ENCODE results near the gene CBLB.
"Not testable (repeated sequence)": the region's sequence is repeated elsewhere in the genome, so short reads cannot be mapped to it uniquely, and the experiment has no call there.

The CBLB gene

GRCh38 chr3:105745046-105745445, 123.8 kb downstream of the CBLB start:
- no peak for FAIRE-seq

DNA sequence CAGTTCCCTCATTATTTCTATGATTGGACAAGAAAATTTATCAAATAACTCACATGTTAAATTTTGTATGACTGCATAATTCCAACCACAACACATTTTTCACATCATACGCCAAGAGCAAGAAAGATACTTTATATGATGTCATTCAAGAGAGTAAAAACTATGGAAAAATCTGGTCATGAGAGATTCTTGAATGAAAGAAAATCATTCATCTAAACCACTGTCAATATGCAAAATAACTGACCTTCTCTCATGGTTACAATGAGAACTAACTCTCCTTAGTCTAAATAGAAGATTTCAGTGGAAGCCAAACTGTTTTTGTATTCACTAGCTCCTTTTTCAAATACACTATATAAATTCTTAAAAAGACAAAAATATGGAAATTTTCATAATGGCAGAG, 124.6 kb downstream of the CBLB start:
- DNase-seq (ENCODE audit: insufficient read length, low spot score) (no peak), FAIRE-seq (no peak)
- TF ChIP-seq POLR2A (IDR thresholded peaks at IDR 0.05; ENCODE audit: low read depth, low read length) = no peak

More at GRCh38 chr3:105745046-105745445, 123.8 kb downstream of the CBLB start:
- no peak for TF ChIP-seq POLR2A (IDR thresholded peaks at IDR 0.05; ENCODE audit: low read depth, low read length)
- DNase-seq (ENCODE audit: insufficient read length, low spot score) = no peak

DNA sequence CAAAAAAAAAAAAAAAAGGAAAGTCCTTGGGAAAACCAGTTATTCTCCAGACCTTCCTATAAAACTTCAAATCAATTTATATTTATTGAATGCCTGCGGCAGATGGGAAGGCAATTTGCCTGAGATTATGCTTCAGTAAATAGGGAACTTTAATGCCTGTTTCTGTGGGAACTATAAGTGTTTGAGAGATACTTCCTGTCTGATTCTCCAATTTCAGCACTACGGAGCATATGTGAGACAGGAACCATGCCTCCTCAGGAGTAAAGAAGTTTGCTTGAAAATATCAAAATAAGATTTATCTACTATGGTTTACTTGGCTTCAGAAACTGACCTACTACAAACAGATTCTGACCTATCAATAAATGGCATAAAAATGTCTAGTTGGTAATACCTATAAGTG, 135.5 kb downstream of the CBLB start:
- TF ChIP-seq POLR2A (IDR thresholded peaks at IDR 0.05; ENCODE audit: low read depth, low read length) = no peak
- DNase-seq (ENCODE audit: insufficient read length, low spot score) (no peak), FAIRE-seq (no peak)

DNA sequence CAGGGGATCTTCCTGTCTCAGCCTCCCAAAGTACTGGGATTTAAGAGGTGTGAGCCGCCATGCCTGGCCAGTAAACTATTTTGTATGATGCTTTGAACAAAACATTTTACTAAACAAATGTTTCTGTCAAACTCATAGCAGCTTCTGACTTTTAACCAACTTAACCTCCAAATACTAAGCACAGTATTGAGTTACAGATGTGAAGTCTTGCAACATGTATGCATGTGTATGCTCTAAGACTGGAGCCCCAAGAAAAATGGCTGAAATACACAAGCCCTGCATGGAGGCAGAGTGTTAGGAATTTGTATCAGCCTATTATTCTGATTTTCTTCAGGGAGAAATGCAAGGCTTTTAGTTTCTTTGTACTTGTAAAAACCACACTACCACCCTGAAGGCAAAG, 137.1 kb downstream of the CBLB start:
- TF ChIP-seq POLR2A (IDR thresholded peaks at IDR 0.05; ENCODE audit: low read depth, low read length) = no peak
- DNase-seq (ENCODE audit: insufficient read length, low spot score) (no peak), FAIRE-seq (no peak)

DNA sequence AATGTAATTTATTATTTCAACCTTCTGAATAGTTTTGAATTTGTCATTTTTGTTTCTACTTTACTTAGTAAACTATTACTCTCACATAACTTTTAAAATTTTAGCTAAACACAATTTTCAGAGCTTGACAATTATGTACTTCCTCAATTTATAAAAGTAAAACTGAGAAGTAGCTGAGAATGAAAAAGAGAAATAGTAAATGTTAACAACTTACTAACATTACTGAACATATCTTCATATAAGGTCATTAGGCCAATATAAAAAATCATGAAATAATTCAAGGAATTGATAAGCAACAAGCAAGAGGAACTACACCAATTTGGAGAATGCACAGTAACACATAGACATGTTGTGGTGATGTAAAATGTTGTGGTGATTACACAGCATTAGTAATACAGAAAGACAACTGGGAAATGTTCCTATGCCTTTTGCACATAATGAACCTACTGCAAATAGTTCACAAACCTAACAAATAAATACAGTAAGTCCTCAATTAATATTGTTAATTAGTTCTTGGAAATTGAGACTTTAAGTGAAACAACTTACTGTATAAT, 137.9 kb downstream of the CBLB start:
- TF ChIP-seq POLR2A (IDR thresholded peaks at IDR 0.05; ENCODE audit: low read depth, low read length) = no peak
- FAIRE-seq = peak; percentile 53
- no peak for DNase-seq (ENCODE audit: insufficient read length, low spot score)

- no peak for FAIRE-seq
- no peak for DNase-seq (ENCODE audit: insufficient read length, low spot score)
- TF ChIP-seq POLR2A (IDR thresholded peaks at IDR 0.05; ENCODE audit: low read depth, low read length) = no peak
These were observed 139.1 kb downstream of the CBLB start for GRCh38 chr3:105729667-105730066.

GRCh38 chr3:105728771-105729312, 140.0 kb downstream of the CBLB start:
- FAIRE-seq (no peak), DNase-seq (ENCODE audit: insufficient read length, low spot score) (no peak)
- no peak for TF ChIP-seq POLR2A (IDR thresholded peaks at IDR 0.05; ENCODE audit: low read depth, low read length)

DNA sequence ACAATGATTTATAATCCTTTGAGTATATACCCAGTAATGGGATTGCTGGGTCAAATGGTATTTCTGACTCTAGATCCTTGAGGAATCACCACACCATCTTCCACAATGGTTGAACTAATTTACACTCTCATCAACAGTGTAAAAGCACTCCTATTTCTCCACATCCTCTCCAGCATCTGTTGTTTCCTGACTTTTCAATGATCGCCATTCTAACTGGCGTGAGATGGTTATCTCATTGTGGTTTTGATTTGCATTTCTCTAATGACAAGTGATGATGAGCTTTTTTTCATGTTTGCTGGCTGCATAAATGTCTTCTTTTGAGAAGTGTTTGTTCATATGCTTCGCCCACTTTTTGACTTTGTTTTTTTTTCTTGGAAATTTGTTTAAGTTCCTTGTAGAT, 141.8 kb downstream of the CBLB start:
- DNase-seq (ENCODE audit: insufficient read length, low spot score); FAIRE-seq: not testable (repeated sequence)

DNA sequence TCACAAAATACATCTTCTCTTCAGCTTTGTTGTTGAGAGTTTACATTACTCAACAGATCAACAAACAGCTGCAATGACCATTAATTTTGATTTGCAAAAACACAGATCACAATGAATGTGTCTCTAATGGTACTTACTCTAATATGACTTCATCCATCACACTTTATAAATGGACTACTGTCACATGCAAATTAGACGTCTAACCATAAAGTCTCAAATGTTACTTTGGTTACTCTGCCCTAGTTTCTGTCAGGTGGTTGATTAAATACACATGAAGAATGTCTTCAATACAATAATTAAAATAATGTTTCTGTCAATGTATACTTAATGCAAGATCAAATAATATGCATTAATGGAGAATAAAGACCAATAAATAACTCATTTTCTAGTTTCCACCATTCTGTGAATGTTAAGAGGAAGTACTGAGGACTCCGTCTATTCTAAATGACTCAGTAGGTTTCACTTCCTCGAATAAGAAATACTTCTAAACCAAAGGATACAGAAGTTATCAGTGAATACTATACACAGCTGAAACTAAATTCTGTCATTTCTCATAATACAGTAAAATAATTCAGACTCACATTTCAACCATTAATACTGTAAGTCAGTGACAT, 145.8 kb downstream of the CBLB start:
- FAIRE-seq = no peak

GRCh38 chr3:105719791-105720190, 149.0 kb downstream of the CBLB start:
- FAIRE-seq (no peak), DNase-seq (ENCODE audit: insufficient read length, low spot score) (no peak)
- no peak for TF ChIP-seq POLR2A (IDR thresholded peaks at IDR 0.05; ENCODE audit: low read depth, low read length)

More for the DNA sequence above, 145.8 kb downstream of the CBLB start:
- TF ChIP-seq POLR2A (IDR thresholded peaks at IDR 0.05; ENCODE audit: low read depth, low read length) = no peak
- DNase-seq (ENCODE audit: insufficient read length, low spot score) = no peak

GRCh38 chr3:105715372-105715771, 153.4 kb downstream of the CBLB start:
- peak; percentile 1 for DNase-seq (ENCODE audit: insufficient read length, low spot score)
- peak; percentile 11 for FAIRE-seq
- no peak for TF ChIP-seq POLR2A (IDR thresholded peaks at IDR 0.05; ENCODE audit: low read depth, low read length)

- no peak for DNase-seq (ENCODE audit: insufficient read length, low spot score)
- TF ChIP-seq POLR2A (IDR thresholded peaks at IDR 0.05; ENCODE audit: low read depth, low read length) = no peak
- no peak for FAIRE-seq
These were observed 154.4 kb downstream of the CBLB start for GRCh38 chr3:105714453-105714852.

GRCh38 chr3:105708980-105709379, 159.8 kb downstream of the CBLB start:
- no peak for FAIRE-seq
- TF ChIP-seq POLR2A (IDR thresholded peaks at IDR 0.05; ENCODE audit: low read depth, low read length) = no peak
- DNase-seq (ENCODE audit: insufficient read length, low spot score) = no peak

GRCh38 chr3:105707009-105707408, 161.8 kb downstream of the CBLB start:
- DNase-seq (ENCODE audit: insufficient read length, low spot score) (no peak), FAIRE-seq (no peak)
- no peak for TF ChIP-seq POLR2A (IDR thresholded peaks at IDR 0.05; ENCODE audit: low read depth, low read length)

GRCh38 chr3:105704726-105705410, 163.9 kb downstream of the CBLB start:
- no peak for TF ChIP-seq POLR2A (IDR thresholded peaks at IDR 0.05; ENCODE audit: low read depth, low read length)
- DNase-seq (ENCODE audit: insufficient read length, low spot score) (no peak), FAIRE-seq (peak; percentile 38)

Measured in H54 (cell line).